ENCODE data around the gene ZBTB46. TPM values are rescaled to one million over a fixed set of nuclear protein-coding genes. Genes with fewer than 3 reads are reported as not detected.

The ZBTB46 gene
- total and polyA plus RNA-seq, 10 of the 15 experiments (the other 5 are each of a cell fraction or from before 2014, with no cell fraction given), result 0.15 to 0.92 (median 0.34) TPM

- TF ChIP-seq PRDM15 (CRISPR knock-in tag; IDR thresholded peaks at IDR 0.05), result no peak
- no peak for TF ChIP-seq EED (IDR thresholded peaks at IDR 0.05; ENCODE audit: low read depth)
- TF ChIP-seq IKZF2 (IDR thresholded peaks at IDR 0.05), result no peak
- no peak for TF ChIP-seq NFXL1 (IDR thresholded peaks at IDR 0.05; ENCODE audit: borderline replicate concordance)
- no peak for TF ChIP-seq ATF3 (IDR thresholded peaks at IDR 0.05; ENCODE audit: borderline replicate concordance, extremely low read depth, low read depth, low read length)
- no peak for TF ChIP-seq BRCA1 (IDR thresholded peaks at IDR 0.05; ENCODE audit: low read depth, low read length)
- TF ChIP-seq SIN3A (IDR thresholded peaks at IDR 0.05; ENCODE audit: low read depth, low read length), result no peak
- no peak for TF ChIP-seq CHD4 (IDR thresholded peaks at IDR 0.05)
- no peak for TF ChIP-seq RELA (IDR thresholded peaks at IDR 0.05; ENCODE audit: borderline replicate concordance, partially characterized antibody)
- peak; percentile 64 for TF ChIP-seq IKZF1 (conservative IDR thresholded peaks at IDR 0.05)
- no peak for TF ChIP-seq RAD51 (IDR thresholded peaks at IDR 0.05)
- peak; percentile 61; the same call in 1 of the 2 replicates for TF ChIP-seq LARP7 (IDR thresholded peaks at IDR 0.05)
- no peak for TF ChIP-seq FOXM1 (IDR thresholded peaks at IDR 0.05; ENCODE audit: low read depth, low read length)
- TF ChIP-seq SREBF1 (IDR thresholded peaks at IDR 0.05; ENCODE audit: low read length), result no peak
- TF ChIP-seq EGR1 (IDR thresholded peaks at IDR 0.05; ENCODE audit: borderline replicate concordance in 1 of 2, low read depth in 2 of 2, low read length in 2 of 2), result peak in 1 of 2 experiments; percentile 75; a peak in 2 of 3 replicates
- TF ChIP-seq ZNF687 (IDR thresholded peaks at IDR 0.05), result 0 out of 2 replicates have a peak, but pooled peaks have one; percentile 19
- no peak for TF ChIP-seq CREB1 (IDR thresholded peaks at IDR 0.05; ENCODE audit: low read depth)
- TF ChIP-seq WRNIP1 (IDR thresholded peaks at IDR 0.05; ENCODE audit: borderline replicate concordance, low read depth, low read length), result no peak
- TF ChIP-seq USF2 (IDR thresholded peaks at IDR 0.05; ENCODE audit: borderline replicate concordance, low read depth, low read length), result no peak
- peak; percentile 89 for TF ChIP-seq BACH1 (IDR thresholded peaks at IDR 0.05; ENCODE audit: borderline replicate concordance)
These were observed 90.9 kb downstream of the ZBTB46 start (continued) for GRCh38 chr20:63740070-63740626.

Measured in GM12878 (cell line).